Mesendoderm (in vitro differentiated cells): Measurements from ENCODE around the gene NR1I2.

Experiments used
- DNase-seq: peaks from one replicate; pipeline ENCODE4 v3.0.0; 2013
- H2AK5ac ChIP-seq: 2 replicates; pipeline ENCODE4 v1.6.1; 2013; ENCODE audit warnings: low read length, inconsistent platforms
- H2BK120ac ChIP-seq: 2 replicates; pipeline ENCODE4 v1.6.1; 2013; ENCODE audit warnings: low read depth, mild to moderate bottlenecking, low read length, moderate library complexity, mixed read lengths
- H2BK15ac ChIP-seq: replicated peaks from 2 replicates; pipeline ENCODE4 v1.6.1; 2013; ENCODE audit warnings: low read depth, mild to moderate bottlenecking, moderate library complexity
- H2BK5ac ChIP-seq: 2 replicates; pipeline ENCODE4 v1.6.1; 2013; ENCODE audit warnings: low read length, inconsistent platforms
- H3K18ac ChIP-seq: 2 replicates; pipeline ENCODE4 v1.6.1; 2013; ENCODE audit warnings: mild to moderate bottlenecking, low read length, mixed read lengths
- H3K23ac ChIP-seq: one replicate; pipeline ENCODE4 v1.6.1; 2013; ENCODE audit warnings: low read length
- H3K27ac ChIP-seq: 2 replicates; pipeline ENCODE4 v1.5.1; 2013; ENCODE audit warnings: low read depth, mild to moderate bottlenecking, inconsistent platforms, low read length, moderate library complexity
- H3K27me3 ChIP-seq: 2 replicates; pipeline ENCODE4 v1.6.1; 2013; ENCODE audit warnings: low read length, control low read depth, mild to moderate bottlenecking, inconsistent platforms; ENCODE audit not compliant: insufficient read depth, poor library complexity
- H3K36me3 ChIP-seq: 2 replicates; pipeline ENCODE4 v1.6.1; 2013; ENCODE audit warnings: low read length, inconsistent platforms; ENCODE audit not compliant: control insufficient read depth, insufficient read depth
- H3K4ac ChIP-seq: one replicate; pipeline ENCODE4 v1.6.1; 2013; ENCODE audit warnings: low read depth, mild to moderate bottlenecking, low read length, moderate library complexity
- H3K4me1 ChIP-seq: 2 replicates; pipeline ENCODE4 v1.6.1; 2013; ENCODE audit warnings: low read depth, low read length, inconsistent platforms; ENCODE audit not compliant: control insufficient read depth
- H3K4me2 ChIP-seq: 2 replicates; pipeline ENCODE4 v1.6.1; 2013; ENCODE audit warnings: low read length
- H3K4me3 ChIP-seq: 2 replicates; pipeline ENCODE4 v1.5.1; 2013; ENCODE audit warnings: mild to moderate bottlenecking, low read length
- H3K56ac ChIP-seq: one replicate; pipeline ENCODE4 v1.6.1; 2013; ENCODE audit warnings: low read length
- H3K79me1 ChIP-seq: 2 replicates; pipeline ENCODE4 v1.6.1; 2013; ENCODE audit warnings: low read length, inconsistent platforms
- H3K79me2 ChIP-seq: 2 replicates; pipeline ENCODE4 v1.6.1; 2013; ENCODE audit warnings: mild to moderate bottlenecking, low read length; ENCODE audit not compliant: control insufficient read depth, insufficient read depth
- H3K9ac ChIP-seq: 2 replicates; pipeline ENCODE4 v1.6.1; 2013; ENCODE audit warnings: low read length, inconsistent platforms
- H4K5ac ChIP-seq: one replicate; pipeline ENCODE4 v1.6.1; 2013; ENCODE audit warnings: low read length
- H4K8ac ChIP-seq: one replicate; pipeline ENCODE4 v1.6.1; 2013; ENCODE audit warnings: low read depth, mild to moderate bottlenecking, control low read depth, low read length, moderate library complexity
- WGBS: extraction: QIAGEN DNeasy Blood & Tissue Kit; methylation state at CpG from one replicate; pipeline ENCODE4 v1.1.7; 2013; ENCODE audit warnings: low lambda C conversion rate, missing lambda C conversion rate; ENCODE audit not compliant: insufficient coverage; ENCODE audit errors: extremely low coverage; 5-methylcytosine and 5-hydroxymethylcytosine counted together

NR1I2 gene

GRCh38 chr3:119834754-119835370 is 53.0 kb downstream of the NR1I2 start:
- no peaks in the 10 kb centered on the region for H3K36me3 ChIP-seq
- no peak overlapping the region for H2AK5ac ChIP-seq
- H2BK15ac ChIP-seq: no peak overlapping the region
- no peak for DNase-seq
- no peak overlapping the region for H2BK5ac ChIP-seq
- no peaks in the 10 kb centered on the region for H3K4me1 ChIP-seq
- H3K4me2 ChIP-seq: no peak overlapping the region
- no peaks in the 10 kb centered on the region for H3K27me3 ChIP-seq
- H2BK120ac ChIP-seq: no peak overlapping the region
- H3K18ac ChIP-seq: no peak overlapping the region
- no peak overlapping the region for H3K56ac ChIP-seq
- H3K27ac ChIP-seq: no peak overlapping the region
- no peak overlapping the region for H3K9ac ChIP-seq
- H4K8ac ChIP-seq: no peak overlapping the region
- H3K79me1 ChIP-seq: no peaks in the 10 kb centered on the region
- H3K4me3 ChIP-seq: no peak overlapping the region
- H3K4ac ChIP-seq: no peak overlapping the region
- H3K79me2 ChIP-seq: no peaks in the 10 kb centered on the region
- no peak overlapping the region for H4K5ac ChIP-seq
- WGBS: no CpG with 5 or more reads among the region's 2 CpGs
- no peak overlapping the region for H3K23ac ChIP-seq

DNA sequence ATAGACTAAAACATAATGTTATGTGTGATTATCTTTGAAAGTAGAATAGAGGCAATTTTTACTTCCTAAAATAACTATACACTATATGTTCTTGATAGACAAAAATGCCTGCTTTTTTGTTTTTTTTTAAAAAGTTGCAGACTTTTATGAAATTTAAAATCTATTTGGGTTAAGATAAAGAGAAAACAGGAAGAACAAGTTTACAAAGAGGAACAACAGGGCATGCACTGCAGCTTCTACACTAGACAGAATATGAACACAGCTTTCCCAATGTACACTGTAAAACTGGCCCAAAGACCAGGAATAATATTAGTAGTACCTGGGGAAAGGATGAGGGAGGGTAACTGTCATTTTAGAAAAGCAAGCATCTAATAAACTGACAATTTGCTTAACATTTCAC is 53.7 kb downstream of the NR1I2 start:
- H3K4me1 ChIP-seq: no peaks in the 10 kb centered on the region
- H3K56ac ChIP-seq: no peak overlapping the region
- no peak overlapping the region for H3K27ac ChIP-seq
- no peak overlapping the region for H2BK5ac ChIP-seq
- H3K79me2 ChIP-seq: no peaks in the 10 kb centered on the region
- H3K79me1 ChIP-seq: no peaks in the 10 kb centered on the region
- no peak overlapping the region for H2BK120ac ChIP-seq
- no peak overlapping the region for H3K18ac ChIP-seq
- no peaks in the 10 kb centered on the region for H3K27me3 ChIP-seq
- no peak overlapping the region for H4K5ac ChIP-seq
- H2AK5ac ChIP-seq: no peak overlapping the region
- H4K8ac ChIP-seq: no peak overlapping the region
- H3K4me2 ChIP-seq: no peak overlapping the region
- no peak overlapping the region for H3K9ac ChIP-seq
- no peak for DNase-seq
- H2BK15ac ChIP-seq: no peak overlapping the region
- H3K36me3 ChIP-seq: no peaks in the 10 kb centered on the region
- H3K4me3 ChIP-seq: no peak overlapping the region
- no peak overlapping the region for H3K4ac ChIP-seq
- no peak overlapping the region for H3K23ac ChIP-seq

DNA sequence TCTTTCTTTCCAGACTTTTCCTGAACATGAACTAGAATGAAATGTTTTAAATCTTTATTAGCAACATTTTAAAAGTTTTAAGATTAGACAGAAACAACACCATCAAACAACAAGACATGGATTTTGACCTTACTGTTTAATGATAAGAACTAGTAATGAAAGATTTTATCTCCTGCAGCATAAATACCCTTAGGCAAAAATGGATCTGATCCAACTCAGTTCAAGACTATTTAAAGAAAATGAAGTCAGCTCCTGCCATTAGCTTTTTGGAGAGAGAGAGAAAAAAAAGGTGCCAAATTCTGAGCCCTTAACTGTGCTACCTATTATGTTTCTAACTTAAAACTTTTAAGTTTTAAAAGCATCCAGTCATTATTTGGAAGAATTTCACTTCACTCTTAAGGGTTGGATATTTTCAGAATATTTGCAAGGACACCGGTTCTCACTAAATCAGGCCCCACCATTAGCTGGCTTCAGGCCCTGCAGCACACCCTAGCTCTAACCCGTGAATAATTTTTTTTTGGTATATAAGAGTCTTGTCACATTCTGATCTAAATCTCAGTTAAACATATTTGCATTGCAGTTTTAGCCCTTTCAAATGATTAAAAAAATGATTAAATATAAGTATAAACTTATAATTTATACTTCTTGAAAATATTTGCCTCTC is 60.0 kb downstream of the NR1I2 start:
- DNase-seq: peak; percentile 10

GRCh38 chr3:119849126-119849525 is 67.2 kb downstream of the NR1I2 start:
- Histone ChIP-seq H3K18ac (no peak overlapping the region), H3K56ac (no peak overlapping the region), H2BK120ac (no peak overlapping the region), H3K4ac (no peak overlapping the region), H3K4me1 (no peaks in the 10 kb centered on the region), H3K23ac (no peak overlapping the region), H2BK15ac (no peak overlapping the region), H3K9ac (no peak overlapping the region), H3K4me3 (no peak overlapping the region), H3K79me1 (no peaks in the 10 kb centered on the region), H2BK5ac (no peak overlapping the region), H3K27ac (no peak overlapping the region), H3K79me2 (no peaks in the 10 kb centered on the region), H2AK5ac (no peak overlapping the region), H3K36me3 (no peaks in the 10 kb centered on the region), H3K27me3 (no peaks in the 10 kb centered on the region), H4K5ac (no peak overlapping the region), H4K8ac (no peak overlapping the region), H3K4me2 (no peak overlapping the region)
- no peak for DNase-seq
- WGBS: no CpG with 5 or more reads among the region's 2 CpGs

More for the DNA sequence above, 60.0 kb downstream of the NR1I2 start:
- Histone ChIP-seq H3K4me2 (no peak overlapping the region), H2BK15ac (no peak overlapping the region), H3K4me1 (no peaks in the 10 kb centered on the region), H3K79me2 (no peaks in the 10 kb centered on the region), H2AK5ac (no peak overlapping the region), H3K4me3 (no peak overlapping the region), H3K79me1 (no peaks in the 10 kb centered on the region), H2BK5ac (no peak overlapping the region), H2BK120ac (no peak overlapping the region), H3K56ac (no peak overlapping the region), H3K27me3 (no peaks in the 10 kb centered on the region), H3K18ac (no peak overlapping the region), H4K5ac (no peak overlapping the region), H3K27ac (no peak overlapping the region), H3K9ac (no peak overlapping the region), H3K23ac (no peak overlapping the region), H4K8ac (no peak overlapping the region), H3K36me3 (no peaks in the 10 kb centered on the region), H3K4ac (no peak overlapping the region)
- WGBS: no CpG with 5 or more reads among the region's 2 CpGs

GRCh38 chr3:119856695-119857094 is 74.8 kb downstream of the NR1I2 start:
- WGBS: no CpG with 5 or more reads among the region's 3 CpGs
- H3K36me3 ChIP-seq: no peaks in the 10 kb centered on the region

GRCh38 chr3:119858957-119859356 is 77.1 kb downstream of the NR1I2 start:
- no peak overlapping the region for H3K4ac ChIP-seq
- no peak for DNase-seq
- H3K4me2 ChIP-seq: no peak overlapping the region
- H3K4me3 ChIP-seq: no peak overlapping the region
- no peak overlapping the region for H3K23ac ChIP-seq
- H2BK5ac ChIP-seq: no peak overlapping the region
- H4K5ac ChIP-seq: no peak overlapping the region
- no peak overlapping the region for H3K18ac ChIP-seq
- no peak overlapping the region for H3K9ac ChIP-seq
- no peak overlapping the region for H3K27ac ChIP-seq
- no peak overlapping the region for H2AK5ac ChIP-seq
- no peak overlapping the region for H2BK15ac ChIP-seq
- no peaks in the 10 kb centered on the region for H3K4me1 ChIP-seq
- no peaks in the 10 kb centered on the region for H3K79me2 ChIP-seq
- no peak overlapping the region for H3K56ac ChIP-seq
- no peak overlapping the region for H4K8ac ChIP-seq
- WGBS: no CpG with 5 or more reads among the region's 2 CpGs
- H3K79me1 ChIP-seq: no peaks in the 10 kb centered on the region
- H3K36me3 ChIP-seq: no peaks in the 10 kb centered on the region
- H3K27me3 ChIP-seq: no peaks in the 10 kb centered on the region
- no peak overlapping the region for H2BK120ac ChIP-seq

More at GRCh38 chr3:119856695-119857094, 74.8 kb downstream of the NR1I2 start:
- H3K4me2 ChIP-seq: no peak overlapping the region
- no peak overlapping the region for H4K8ac ChIP-seq
- H2BK15ac ChIP-seq: no peak overlapping the region
- no peak overlapping the region for H3K4me3 ChIP-seq
- H2BK5ac ChIP-seq: no peak overlapping the region
- H3K79me2 ChIP-seq: no peaks in the 10 kb centered on the region
- no peak overlapping the region for H3K23ac ChIP-seq
- H3K27ac ChIP-seq: no peak overlapping the region
- H3K56ac ChIP-seq: no peak overlapping the region
- H2BK120ac ChIP-seq: no peak overlapping the region
- no peaks in the 10 kb centered on the region for H3K27me3 ChIP-seq
- no peak overlapping the region for H2AK5ac ChIP-seq
- no peak overlapping the region for H3K9ac ChIP-seq
- no peaks in the 10 kb centered on the region for H3K4me1 ChIP-seq
- H3K79me1 ChIP-seq: no peaks in the 10 kb centered on the region
- H4K5ac ChIP-seq: no peak overlapping the region
- no peak overlapping the region for H3K18ac ChIP-seq
- no peak for DNase-seq
- no peak overlapping the region for H3K4ac ChIP-seq
